Measurements from ENCODE around the gene CYP8B1.

DNA sequence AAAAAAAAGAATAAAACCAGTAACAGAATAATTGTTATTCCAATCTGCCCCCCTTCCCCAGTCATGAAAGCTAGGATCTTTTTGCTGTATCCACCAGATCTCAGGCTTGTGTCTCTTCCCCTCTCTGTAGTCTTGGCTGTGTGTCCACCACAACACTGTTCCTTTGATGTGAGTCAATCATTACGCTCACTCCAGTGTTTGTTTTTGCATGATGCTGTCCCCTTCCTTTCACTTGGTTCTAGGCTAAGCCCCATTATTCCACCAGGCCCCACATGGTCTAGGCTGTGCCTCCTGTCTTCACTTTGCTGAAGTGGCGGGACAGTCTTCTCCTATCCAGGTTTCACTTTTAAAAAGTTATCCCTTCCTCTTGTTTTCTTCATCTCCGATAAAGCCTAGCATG lies 52.9 kb downstream of the CYP8B1 start:
- TF ChIP-seq, protein P1, sequence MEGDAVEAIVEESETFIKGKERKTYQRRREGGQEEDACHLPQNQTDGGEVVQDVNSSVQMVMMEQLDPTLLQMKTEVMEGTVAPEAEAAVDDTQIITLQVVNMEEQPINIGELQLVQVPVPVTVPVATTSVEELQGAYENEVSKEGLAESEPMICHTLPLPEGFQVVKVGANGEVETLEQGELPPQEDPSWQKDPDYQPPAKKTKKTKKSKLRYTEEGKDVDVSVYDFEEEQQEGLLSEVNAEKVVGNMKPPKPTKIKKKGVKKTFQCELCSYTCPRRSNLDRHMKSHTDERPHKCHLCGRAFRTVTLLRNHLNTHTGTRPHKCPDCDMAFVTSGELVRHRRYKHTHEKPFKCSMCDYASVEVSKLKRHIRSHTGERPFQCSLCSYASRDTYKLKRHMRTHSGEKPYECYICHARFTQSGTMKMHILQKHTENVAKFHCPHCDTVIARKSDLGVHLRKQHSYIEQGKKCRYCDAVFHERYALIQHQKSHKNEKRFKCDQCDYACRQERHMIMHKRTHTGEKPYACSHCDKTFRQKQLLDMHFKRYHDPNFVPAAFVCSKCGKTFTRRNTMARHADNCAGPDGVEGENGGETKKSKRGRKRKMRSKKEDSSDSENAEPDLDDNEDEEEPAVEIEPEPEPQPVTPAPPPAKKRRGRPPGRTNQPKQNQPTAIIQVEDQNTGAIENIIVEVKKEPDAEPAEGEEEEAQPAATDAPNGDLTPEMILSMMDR (IDR thresholded peaks at IDR 0.05): no peak
- TF ChIP-seq POLR2A (IDR thresholded peaks at IDR 0.05): no peak
